Measurements from ENCODE around the gene ANKHD1. TPM values are rescaled to one million over a fixed set of nuclear protein-coding genes. Genes with fewer than 3 reads are reported as not detected.

Gene ANKHD1
- total and polyA plus RNA-seq, 2 of the 8 experiments (the other 6 are each of a cell fraction or from before 2014, with no cell fraction given), result 69.9 to 108 TPM

DNA sequence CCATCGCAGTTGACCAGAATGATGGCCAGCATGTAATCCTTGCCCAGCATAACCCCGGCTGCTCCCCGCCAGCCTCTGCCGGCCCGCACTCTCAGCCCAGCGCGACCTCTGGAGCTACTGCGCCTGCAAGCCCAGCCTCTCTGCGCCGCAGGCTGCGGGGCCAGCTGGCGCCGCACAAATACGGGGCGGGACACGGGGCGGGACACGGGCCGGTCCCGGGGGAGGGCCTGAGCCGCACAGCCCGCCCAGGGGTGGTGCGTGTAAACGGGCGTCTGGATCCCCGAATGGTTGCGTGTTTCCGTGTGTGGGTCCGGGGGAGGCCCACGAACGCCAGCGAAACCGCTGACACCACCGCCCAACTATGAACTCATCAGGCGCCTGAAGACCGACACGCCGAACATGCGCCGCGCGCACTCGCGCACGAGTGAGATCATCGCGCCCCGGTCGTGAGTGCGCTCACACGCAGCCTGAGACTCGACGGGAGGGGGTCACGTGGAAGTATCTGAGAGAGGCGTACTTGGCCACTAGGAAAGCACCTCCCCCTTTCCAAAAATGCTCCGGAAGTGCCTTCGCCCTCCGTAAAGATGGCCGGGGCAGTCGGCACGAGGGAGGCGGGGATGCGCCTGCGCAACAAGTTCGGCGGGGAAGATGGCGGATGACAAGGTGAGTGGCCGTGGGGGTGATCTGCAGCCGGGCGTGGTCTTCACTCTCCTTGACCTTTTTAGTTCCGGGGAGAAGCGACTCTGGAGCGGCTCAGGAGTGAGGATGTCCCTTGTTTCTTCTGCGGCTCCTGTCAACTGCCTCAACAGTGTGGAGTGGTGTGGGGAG is 162.8 kb downstream of the ANKHD1 start, which contains the start of the genes APBB3 and SLC35A4 (continued):
- peak; percentile 85 for TF ChIP-seq SAP30 (IDR thresholded peaks at IDR 0.05; ENCODE audit: insufficient read depth, insufficient replicate concordance, low read length)
- TF ChIP-seq CEBPB (IDR thresholded peaks at IDR 0.05; ENCODE audit: low read depth, low read length), result 0 out of 2 replicates have a peak, but pooled peaks have one; percentile 25
- peak; percentile 34; the same call in 1 of the 2 replicates for TF ChIP-seq GTF2F1 (IDR thresholded peaks at IDR 0.05; ENCODE audit: borderline replicate concordance, low read depth, low read length)
- TF ChIP-seq BRCA1 (IDR thresholded peaks at IDR 0.05; ENCODE audit: low read depth, low read length), result no peak
- TF ChIP-seq BACH1 (IDR thresholded peaks at IDR 0.05; ENCODE audit: low read length), result peak; percentile 99
- TF ChIP-seq, protein P1, sequence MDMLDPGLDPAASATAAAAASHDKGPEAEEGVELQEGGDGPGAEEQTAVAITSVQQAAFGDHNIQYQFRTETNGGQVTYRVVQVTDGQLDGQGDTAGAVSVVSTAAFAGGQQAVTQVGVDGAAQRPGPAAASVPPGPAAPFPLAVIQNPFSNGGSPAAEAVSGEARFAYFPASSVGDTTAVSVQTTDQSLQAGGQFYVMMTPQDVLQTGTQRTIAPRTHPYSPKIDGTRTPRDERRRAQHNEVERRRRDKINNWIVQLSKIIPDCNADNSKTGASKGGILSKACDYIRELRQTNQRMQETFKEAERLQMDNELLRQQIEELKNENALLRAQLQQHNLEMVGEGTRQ (IDR thresholded peaks at IDR 0.05; ENCODE audit: low read length), result peak; percentile 68
- TF ChIP-seq ASH2L (IDR thresholded peaks at IDR 0.05; ENCODE audit: low read length), result peak; percentile 94
- TF ChIP-seq SP1 (IDR thresholded peaks at IDR 0.05; ENCODE audit: low read depth, low read length), result peak; percentile 10; the same call in 1 of the 2 replicates

All from H1 (cell line).